ENCODE data around the gene PHF23. TPM values are rescaled to one million over a fixed set of nuclear protein-coding genes. Genes with fewer than 3 reads are reported as not detected.

The PHF23 gene
- total and polyA plus RNA-seq, 2 donors (not counting 1 experiment from before 2014, with no cell fraction given) = 45.4 to 48.7 TPM

DNA sequence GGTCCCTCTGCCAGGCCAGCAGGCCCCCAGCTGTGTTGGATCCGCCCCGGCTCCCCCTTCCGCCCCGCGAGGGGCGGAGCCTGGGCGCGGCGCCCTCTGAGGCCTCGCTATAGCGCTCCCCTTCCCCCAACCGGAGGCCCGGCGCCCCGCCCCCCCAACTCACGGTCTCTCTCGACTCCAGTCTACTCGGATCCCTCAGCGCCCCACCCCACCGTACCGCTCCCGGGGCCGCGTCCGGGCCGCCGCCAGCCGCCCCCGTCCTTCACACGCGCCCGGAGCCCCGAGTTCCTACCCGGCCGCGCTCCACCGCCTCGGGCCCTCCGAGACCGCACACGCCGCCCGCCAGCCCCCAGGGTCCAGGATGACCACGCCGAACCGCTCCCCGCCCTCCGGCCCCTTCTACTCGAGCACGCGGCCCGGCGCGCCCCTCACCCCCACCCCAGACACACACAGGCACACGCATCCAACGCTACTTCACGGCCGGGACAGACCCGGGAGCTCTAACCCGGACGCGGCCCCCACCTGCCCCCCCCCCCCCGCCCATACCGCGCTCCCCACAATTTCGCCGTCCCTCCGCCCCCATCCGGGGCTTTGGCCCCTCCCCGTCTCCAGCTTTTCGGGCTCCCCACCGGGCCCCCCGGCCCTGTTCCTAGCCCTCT is 1.4 kb downstream of the PHF23 start:
- Histone ChIP-seq H3K9me3 (ENCODE audit: control insufficient read depth, insufficient read depth, low read depth, low read length) (no peaks in the 10 kb centered on the region), H3K4me3 (replicated peaks in 1 of 4; ENCODE audit: control extremely low read depth in 1 of 4, insufficient read depth in 1 of 4, low read depth in 3 of 4, low read length in 4 of 4) (peak overlapping the region; percentile 33 to 92 (median 90)), H4K20me1 (ENCODE audit: control insufficient read depth, extremely low read depth, insufficient read depth, low read length) (no peaks in the 10 kb centered on the region), H3K27ac (ENCODE audit: insufficient read depth, low read length) (peak overlapping the region; percentile 63), H3K4me1 (ENCODE audit: control insufficient read depth, extremely low read depth, insufficient read depth, low read length) (peaks cover 23% of the 10 kb centered on the region), H3K27me3 (ENCODE audit: control insufficient read depth, insufficient read depth, low read length) (no peaks in the 10 kb centered on the region), H3K36me3 (ENCODE audit: control insufficient read depth, insufficient read depth, low read length) (peaks cover 24% of the 10 kb centered on the region), H3K79me2 (ENCODE audit: control insufficient read depth, insufficient read depth, low read length) (peaks cover 74% of the 10 kb centered on the region), H3K9ac (ENCODE audit: insufficient read depth, low read length) (peak overlapping the region; percentile 71), H2AFZ (ENCODE audit: low read length) (no peak overlapping the region), H3K4me2 (ENCODE audit: extremely low read depth, insufficient read depth, low read length) (peak overlapping the region; percentile 71)
- TF ChIP-seq CTCF (conservative IDR thresholded peaks at IDR 0.05 in 1 of 2, IDR thresholded peaks at IDR 0.05 in 1 of 2; ENCODE audit: low read depth in 1 of 2, low read length in 2 of 2) (no peak), EZH2 (IDR thresholded peaks at IDR 0.05; ENCODE audit: low read length, missing control alignments) (no peak)
- DNase-seq (ENCODE audit: low read depth in 2 of 2) = peak; percentile 50 to 69

- Histone ChIP-seq H3K4me3 (replicated peaks in 1 of 4; ENCODE audit: control extremely low read depth in 1 of 4, insufficient read depth in 1 of 4, low read depth in 3 of 4, low read length in 4 of 4) (peak overlapping the region; percentile 33 to 90 (median 55)), H3K4me1 (ENCODE audit: control insufficient read depth, extremely low read depth, insufficient read depth, low read length) (peaks cover 23% of the 10 kb centered on the region), H3K27ac (ENCODE audit: insufficient read depth, low read length) (peak overlapping the region; percentile 30), H3K4me2 (ENCODE audit: extremely low read depth, insufficient read depth, low read length) (peak overlapping the region; percentile 71), H2AFZ (ENCODE audit: low read length) (no peak overlapping the region), H3K9me3 (ENCODE audit: control insufficient read depth, insufficient read depth, low read depth, low read length) (no peaks in the 10 kb centered on the region), H3K36me3 (ENCODE audit: control insufficient read depth, insufficient read depth, low read length) (peaks cover 24% of the 10 kb centered on the region), H4K20me1 (ENCODE audit: control insufficient read depth, extremely low read depth, insufficient read depth, low read length) (no peaks in the 10 kb centered on the region), H3K27me3 (ENCODE audit: control insufficient read depth, insufficient read depth, low read length) (no peaks in the 10 kb centered on the region), H3K79me2 (ENCODE audit: control insufficient read depth, insufficient read depth, low read length) (peaks cover 78% of the 10 kb centered on the region), H3K9ac (ENCODE audit: insufficient read depth, low read length) (no peak overlapping the region)
- TF ChIP-seq EZH2 (IDR thresholded peaks at IDR 0.05; ENCODE audit: low read length, missing control alignments) (no peak), CTCF (conservative IDR thresholded peaks at IDR 0.05 in 1 of 2, IDR thresholded peaks at IDR 0.05 in 1 of 2; ENCODE audit: low read depth in 1 of 2, low read length in 2 of 2) (no peak)
- DNase-seq (ENCODE audit: low read depth in 2 of 2) = no peak
These were observed 1.9 kb downstream of the PHF23 start for GRCh38 chr17:7237266-7237760.

DNA sequence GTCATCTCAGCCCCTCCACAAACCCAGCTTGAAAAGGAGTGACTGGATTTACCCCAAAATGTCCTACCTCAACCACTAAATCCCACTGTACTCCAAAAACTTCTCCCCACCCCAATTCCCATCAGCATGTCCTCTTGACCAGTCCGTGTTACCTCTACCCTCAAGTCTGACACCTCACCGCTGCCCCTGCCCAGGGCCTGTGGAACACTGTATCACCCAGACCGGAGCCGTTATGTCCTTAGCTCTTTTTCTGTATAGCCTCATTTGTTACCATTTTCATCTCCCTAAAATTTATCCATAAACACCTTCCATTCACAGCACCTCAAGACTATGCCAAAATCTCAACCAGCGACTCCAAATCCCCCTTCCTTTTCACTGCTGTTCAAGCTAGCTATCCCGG is 2.4 kb downstream of the PHF23 start:
- no peak overlapping the region for H3K27ac ChIP-seq (ENCODE audit: insufficient read depth, low read length)

More for the DNA sequence above, 2.4 kb downstream of the PHF23 start:
- H3K9me3 ChIP-seq (ENCODE audit: control insufficient read depth, insufficient read depth, low read depth, low read length) = no peaks in the 10 kb centered on the region
- H4K20me1 ChIP-seq (ENCODE audit: control insufficient read depth, extremely low read depth, insufficient read depth, low read length) = no peaks in the 10 kb centered on the region
- DNase-seq (ENCODE audit: low read depth in 2 of 2) = no peak
- H3K4me2 ChIP-seq (ENCODE audit: extremely low read depth, insufficient read depth, low read length) = peak overlapping the region; percentile 71
- no peak overlapping the region for H3K9ac ChIP-seq (ENCODE audit: insufficient read depth, low read length)
- H3K4me1 ChIP-seq (ENCODE audit: control insufficient read depth, extremely low read depth, insufficient read depth, low read length) = peaks cover 27% of the 10 kb centered on the region
- H3K79me2 ChIP-seq (ENCODE audit: control insufficient read depth, insufficient read depth, low read length) = peaks cover 80% of the 10 kb centered on the region
- H2AFZ ChIP-seq (ENCODE audit: low read length) = no peak overlapping the region
- TF ChIP-seq CTCF (conservative IDR thresholded peaks at IDR 0.05 in 1 of 2, IDR thresholded peaks at IDR 0.05 in 1 of 2; ENCODE audit: low read depth in 1 of 2, low read length in 2 of 2) (no peak), EZH2 (IDR thresholded peaks at IDR 0.05; ENCODE audit: low read length, missing control alignments) (no peak)
- H3K4me3 ChIP-seq (replicated peaks in 1 of 4; ENCODE audit: control extremely low read depth in 1 of 4, insufficient read depth in 1 of 4, low read depth in 3 of 4, low read length in 4 of 4) = peak overlapping the region in 2 of 4 experiments; percentile 64 to 90
- peaks cover 24% of the 10 kb centered on the region for H3K36me3 ChIP-seq (ENCODE audit: control insufficient read depth, insufficient read depth, low read length)
- H3K27me3 ChIP-seq (ENCODE audit: control insufficient read depth, insufficient read depth, low read length) = no peaks in the 10 kb centered on the region
